Measurements from ENCODE around the gene CTDP1.

Gene CTDP1

DNA sequence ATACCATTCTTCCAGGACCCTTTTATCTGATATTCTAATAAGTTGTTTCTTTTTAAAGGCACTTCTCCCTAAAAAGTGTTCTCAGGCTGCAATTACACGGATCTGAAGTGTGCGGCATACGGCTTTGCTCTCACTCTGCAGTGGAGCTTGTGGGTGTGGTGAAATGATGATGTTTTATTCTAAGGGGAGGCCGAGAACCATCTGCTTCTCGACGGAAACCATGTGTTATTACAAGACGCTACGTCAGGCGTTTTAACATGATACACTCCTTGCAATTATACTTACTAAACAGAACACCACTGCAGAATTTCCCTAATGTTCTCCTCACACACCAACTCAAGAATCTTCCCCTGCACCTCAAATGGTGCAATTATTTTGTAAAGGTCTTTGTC lies 34.9 kb upstream of the CTDP1 start:
- POLR2A ChIA-PET: no interaction called here
- H3K4me3 ChIP-seq (ENCODE audit: control insufficient read depth in 1 of 7, extremely low read depth in 1 of 7, insufficient read depth in 4 of 7, low read depth in 2 of 7, low read length in 6 of 7): no peak overlapping the region
- no peaks in the 10 kb centered on the region for H3K9me3 ChIP-seq (ENCODE audit: control extremely low read depth in 1 of 5, control insufficient read depth in 4 of 5, insufficient read depth in 2 of 5, low read depth in 1 of 5, low read length in 4 of 5)
- H3K27ac ChIP-seq (ENCODE audit: insufficient read depth in 1 of 2, low read depth in 1 of 2, low read length in 2 of 2, poor library complexity in 1 of 2, severe bottlenecking in 2 of 2): no peak overlapping the region
- CTCF ChIA-PET: interaction anchor here (0.8 to 11.1 kb wide), 6 partner anchors 13 to 265 kb away, joined by 3 to 136 read pairs (median 3); no protein-coding TSS in a partner anchor
- H3K36me3 ChIP-seq (ENCODE audit: control insufficient read depth in 4 of 4, insufficient read depth in 4 of 4, low read length in 3 of 4): no peaks in the 10 kb centered on the region
- no peak for DNase-seq
- no peaks in the 10 kb centered on the region for H3K27me3 ChIP-seq (replicated peaks in 2 of 5; ENCODE audit: control insufficient read depth in 4 of 5, insufficient read depth in 5 of 5, low read length in 4 of 5)
- H3K4me1 ChIP-seq (ENCODE audit: control extremely low read depth in 1 of 4, control insufficient read depth in 4 of 4, insufficient read depth in 4 of 4, low read length in 3 of 4): peaks cover 14 to 26% (median 22%) of the 10 kb centered on the region in 4 experiments
- WGBS (ENCODE audit: insufficient coverage): 100% methylated on average over 3 of the region's 9 CpGs

DNA sequence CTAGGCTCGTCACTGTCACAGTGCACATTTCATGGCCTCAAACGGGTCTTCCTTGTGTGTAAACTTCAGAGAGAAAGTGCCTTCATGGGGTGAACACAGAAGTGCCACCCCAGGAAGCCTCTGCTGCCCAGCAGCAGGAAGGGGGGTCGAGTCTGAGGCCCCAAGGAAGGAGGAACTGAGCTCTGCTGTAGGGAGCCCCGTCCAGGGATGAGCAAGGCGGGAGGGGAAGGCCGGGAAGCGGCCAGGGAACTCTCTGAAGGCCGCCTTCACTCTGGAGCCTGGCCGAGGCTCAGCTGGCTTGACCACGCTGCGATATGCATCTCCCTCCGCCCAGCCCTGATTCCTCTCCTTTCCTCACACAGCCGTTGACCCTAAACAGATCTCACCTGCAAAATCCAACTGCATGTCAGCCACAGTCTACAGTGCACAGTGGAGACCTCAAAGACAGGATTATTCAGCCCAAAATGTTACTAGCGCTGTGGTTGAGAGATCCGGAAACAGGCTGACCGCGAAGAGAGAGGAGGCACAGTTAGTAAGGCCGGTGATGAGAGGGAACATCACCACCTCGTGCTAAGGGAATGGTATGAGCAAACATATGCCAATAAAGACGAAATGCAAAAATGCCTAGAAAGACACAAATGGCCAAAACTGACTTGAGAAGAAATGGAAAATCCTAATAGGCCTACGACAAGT lies 34.2 kb upstream of the CTDP1 start:
- ChIA-PET POLR2A (no interaction called here), CTCF (interaction anchor here (0.8 to 11.1 kb wide), 7 partner anchors 12 to 266 kb away, joined by 3 to 136 read pairs (median 3); no protein-coding TSS in a partner anchor)
- Histone ChIP-seq H3K36me3 (ENCODE audit: control insufficient read depth in 4 of 4, insufficient read depth in 4 of 4, low read length in 3 of 4) (no peaks in the 10 kb centered on the region), H3K27me3 (replicated peaks in 2 of 5; ENCODE audit: control insufficient read depth in 4 of 5, insufficient read depth in 5 of 5, low read length in 4 of 5) (no peaks in the 10 kb centered on the region), H3K9me3 (ENCODE audit: control extremely low read depth in 1 of 5, control insufficient read depth in 4 of 5, insufficient read depth in 2 of 5, low read depth in 1 of 5, low read length in 4 of 5) (no peaks in the 10 kb centered on the region), H3K4me3 (ENCODE audit: control insufficient read depth in 1 of 7, extremely low read depth in 1 of 7, insufficient read depth in 4 of 7, low read depth in 2 of 7, low read length in 6 of 7) (no peak overlapping the region), H3K27ac (ENCODE audit: insufficient read depth in 1 of 2, low read depth in 1 of 2, low read length in 2 of 2, poor library complexity in 1 of 2, severe bottlenecking in 2 of 2) (no peak overlapping the region), H3K4me1 (ENCODE audit: control extremely low read depth in 1 of 4, control insufficient read depth in 4 of 4, insufficient read depth in 4 of 4, low read length in 3 of 4) (peaks cover 14 to 26% (median 22%) of the 10 kb centered on the region in 4 experiments)
- peak in 2 of 3 donors; percentile 25 to 45 for DNase-seq
- WGBS (ENCODE audit: insufficient coverage): 90% methylated on average over 21 of the region's 21 CpGs

DNA sequence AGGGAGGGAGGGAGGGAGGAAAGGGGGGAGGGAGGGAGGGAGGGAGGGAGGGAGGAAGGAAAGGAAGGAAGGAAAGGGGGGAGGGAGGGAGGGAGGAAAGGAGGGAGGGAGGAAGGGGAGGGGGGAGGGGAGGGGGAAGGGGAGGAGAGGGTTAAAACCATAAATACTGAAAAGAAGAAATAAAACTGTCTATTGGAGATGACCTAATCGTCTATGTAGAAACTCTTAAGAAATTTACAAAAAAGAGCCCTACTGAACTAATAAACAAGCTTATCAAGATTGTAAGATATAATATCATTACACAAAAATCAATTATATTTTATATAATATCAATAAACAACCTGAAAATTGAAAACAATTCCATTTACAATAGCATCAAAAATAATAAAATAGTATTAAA lies 32.3 kb upstream of the CTDP1 start:
- DNase-seq: no peak
- Histone ChIP-seq H3K27ac (ENCODE audit: insufficient read depth in 1 of 2, low read depth in 1 of 2, low read length in 2 of 2, poor library complexity in 1 of 2, severe bottlenecking in 2 of 2) (no peak overlapping the region), H3K36me3 (ENCODE audit: control insufficient read depth in 4 of 4, insufficient read depth in 4 of 4, low read length in 3 of 4) (no peaks in the 10 kb centered on the region), H3K27me3 (replicated peaks in 2 of 5; ENCODE audit: control insufficient read depth in 4 of 5, insufficient read depth in 5 of 5, low read length in 4 of 5) (no peaks in the 10 kb centered on the region), H3K4me3 (ENCODE audit: control insufficient read depth in 1 of 7, extremely low read depth in 1 of 7, insufficient read depth in 4 of 7, low read depth in 2 of 7, low read length in 6 of 7) (no peak overlapping the region), H3K4me1 (ENCODE audit: control extremely low read depth in 1 of 4, control insufficient read depth in 4 of 4, insufficient read depth in 4 of 4, low read length in 3 of 4) (peaks cover 14 to 26% (median 21%) of the 10 kb centered on the region in 4 experiments), H3K9me3 (ENCODE audit: control extremely low read depth in 1 of 5, control insufficient read depth in 4 of 5, insufficient read depth in 2 of 5, low read depth in 1 of 5, low read length in 4 of 5) (no peaks in the 10 kb centered on the region)
- WGBS (ENCODE audit: insufficient coverage): no CpG with 5 or more reads among the region's 1 CpG
- CTCF ChIA-PET: interaction anchor here (1.8 to 11.1 kb wide), 2 partner anchors 118 to 268 kb away, joined by 5 to 136 read pairs; no protein-coding TSS in a partner anchor
- POLR2A ChIA-PET: no interaction called here

GRCh38 chr18:79650959-79651358 lies 28.6 kb upstream of the CTDP1 start:
- DNase-seq: no peak
- H3K27ac ChIP-seq (ENCODE audit: insufficient read depth in 1 of 2, low read depth in 1 of 2, low read length in 2 of 2, poor library complexity in 1 of 2, severe bottlenecking in 2 of 2): no peak overlapping the region
- CTCF ChIA-PET: no interaction called here
- no peak overlapping the region for H3K4me3 ChIP-seq (ENCODE audit: control insufficient read depth in 1 of 7, extremely low read depth in 1 of 7, insufficient read depth in 4 of 7, low read depth in 2 of 7, low read length in 6 of 7)
- 95% methylated on average over 11 of the region's 11 CpGs for WGBS (ENCODE audit: insufficient coverage)
- H3K9me3 ChIP-seq (ENCODE audit: control extremely low read depth in 1 of 5, control insufficient read depth in 4 of 5, insufficient read depth in 2 of 5, low read depth in 1 of 5, low read length in 4 of 5): peaks cover 0 to under 1% (median 0%) of the 10 kb centered on the region in 5 experiments
- no peaks in the 10 kb centered on the region for H3K4me1 ChIP-seq (ENCODE audit: control extremely low read depth in 1 of 4, control insufficient read depth in 4 of 4, insufficient read depth in 4 of 4, low read length in 3 of 4)
- POLR2A ChIA-PET: no interaction called here
- no peaks in the 10 kb centered on the region for H3K36me3 ChIP-seq (ENCODE audit: control insufficient read depth in 4 of 4, insufficient read depth in 4 of 4, low read length in 3 of 4)
- H3K27me3 ChIP-seq (replicated peaks in 2 of 5; ENCODE audit: control insufficient read depth in 4 of 5, insufficient read depth in 5 of 5, low read length in 4 of 5): no peaks in the 10 kb centered on the region

DNA sequence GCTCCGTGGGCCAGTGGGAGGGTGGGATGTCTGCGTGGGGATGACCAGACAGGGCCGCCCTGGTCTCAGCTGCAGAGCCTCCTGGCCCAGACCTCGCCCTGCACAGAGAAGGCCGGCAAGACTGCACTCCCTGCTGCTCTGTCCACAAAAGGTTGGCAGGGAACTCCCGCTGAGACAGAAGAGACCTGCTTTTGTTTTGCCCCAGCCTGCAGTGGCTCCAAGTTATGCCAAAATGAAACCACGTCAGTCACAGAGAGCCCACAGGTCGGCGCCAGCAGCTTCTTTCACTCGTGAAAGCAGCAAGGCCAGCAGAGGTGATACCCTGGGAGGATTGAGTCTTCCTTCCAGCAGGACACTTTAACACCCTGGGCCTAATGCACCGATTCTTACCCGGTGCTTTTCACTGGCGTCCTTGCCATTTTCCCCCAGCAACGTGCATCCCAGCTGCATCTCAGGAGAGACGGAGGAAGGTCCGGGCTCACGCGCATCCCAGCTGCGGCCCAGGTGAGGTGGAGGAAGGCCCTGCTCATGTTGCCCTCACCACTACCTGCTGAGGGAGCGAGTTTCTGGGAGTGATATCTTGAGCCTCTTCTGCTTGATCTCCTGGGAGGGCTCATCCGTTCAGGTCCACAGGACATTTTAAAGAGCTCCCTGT lies 22.1 kb upstream of the CTDP1 start:
- POLR2A ChIA-PET: no interaction called here
- no peaks in the 10 kb centered on the region for H3K36me3 ChIP-seq (ENCODE audit: control insufficient read depth in 4 of 4, insufficient read depth in 4 of 4, low read length in 3 of 4)
- CTCF ChIA-PET: interaction anchor here (0.5 to 1.5 kb wide), 5 partner anchors 8 to 501 kb away, joined by 3 to 5 read pairs (median 3); no protein-coding TSS in a partner anchor
- H3K27ac ChIP-seq (ENCODE audit: insufficient read depth in 1 of 2, low read depth in 1 of 2, low read length in 2 of 2, poor library complexity in 1 of 2, severe bottlenecking in 2 of 2): no peak overlapping the region
- no peak overlapping the region for H3K4me3 ChIP-seq (ENCODE audit: control insufficient read depth in 1 of 7, extremely low read depth in 1 of 7, insufficient read depth in 4 of 7, low read depth in 2 of 7, low read length in 6 of 7)
- H3K9me3 ChIP-seq (ENCODE audit: control extremely low read depth in 1 of 5, control insufficient read depth in 4 of 5, insufficient read depth in 2 of 5, low read depth in 1 of 5, low read length in 4 of 5): peaks cover 0 to 4% (median 0%) of the 10 kb centered on the region in 5 experiments
- no peaks in the 10 kb centered on the region for H3K4me1 ChIP-seq (ENCODE audit: control extremely low read depth in 1 of 4, control insufficient read depth in 4 of 4, insufficient read depth in 4 of 4, low read length in 3 of 4)
- no peak for DNase-seq
- 91% methylated on average over 16 of the region's 21 CpGs for WGBS (ENCODE audit: insufficient coverage)
- H3K27me3 ChIP-seq (replicated peaks in 2 of 5; ENCODE audit: control insufficient read depth in 4 of 5, insufficient read depth in 5 of 5, low read length in 4 of 5): peaks cover 0 to 4% (median 0%) of the 10 kb centered on the region in 5 experiments

DNA sequence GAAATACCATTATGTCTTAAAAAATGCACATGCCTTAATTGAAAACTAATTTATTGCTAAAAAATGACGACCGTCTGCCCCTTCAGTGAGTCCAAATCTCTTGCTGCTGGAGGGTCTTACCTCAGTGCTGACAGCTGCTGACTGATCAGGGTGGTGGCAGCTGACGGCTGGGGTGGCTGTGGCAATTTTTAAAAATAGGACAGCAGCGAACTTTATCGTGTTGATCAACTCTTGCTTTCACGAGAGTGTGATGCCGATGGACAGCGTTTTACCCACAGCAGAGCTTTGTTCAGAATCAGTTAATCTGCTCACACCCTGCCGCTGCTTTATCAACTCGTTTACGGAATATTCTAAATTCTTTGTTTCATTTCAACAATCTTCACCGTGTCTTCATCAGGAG lies 21.2 kb upstream of the CTDP1 start:
- POLR2A ChIA-PET: no interaction called here
- Histone ChIP-seq H3K27me3 (replicated peaks in 2 of 5; ENCODE audit: control insufficient read depth in 4 of 5, insufficient read depth in 5 of 5, low read length in 4 of 5) (peaks cover 0 to 4% (median 0%) of the 10 kb centered on the region in 5 experiments), H3K4me3 (ENCODE audit: control insufficient read depth in 1 of 7, extremely low read depth in 1 of 7, insufficient read depth in 4 of 7, low read depth in 2 of 7, low read length in 6 of 7) (no peak overlapping the region), H3K27ac (ENCODE audit: insufficient read depth in 1 of 2, low read depth in 1 of 2, low read length in 2 of 2, poor library complexity in 1 of 2, severe bottlenecking in 2 of 2) (no peak overlapping the region), H3K4me1 (ENCODE audit: control extremely low read depth in 1 of 4, control insufficient read depth in 4 of 4, insufficient read depth in 4 of 4, low read length in 3 of 4) (no peaks in the 10 kb centered on the region), H3K9me3 (ENCODE audit: control extremely low read depth in 1 of 5, control insufficient read depth in 4 of 5, insufficient read depth in 2 of 5, low read depth in 1 of 5, low read length in 4 of 5) (peaks cover 0 to 4% (median 0%) of the 10 kb centered on the region in 5 experiments), H3K36me3 (ENCODE audit: control insufficient read depth in 4 of 4, insufficient read depth in 4 of 4, low read length in 3 of 4) (no peaks in the 10 kb centered on the region)
- WGBS (ENCODE audit: insufficient coverage): over 99% methylated on average over 12 of the region's 12 CpGs
- no peak for DNase-seq
- CTCF ChIA-PET: interaction anchor here (1.5 kb wide), 1 partner anchor 500 kb away, joined by 3 read pairs; no protein-coding TSS in a partner anchor

DNA sequence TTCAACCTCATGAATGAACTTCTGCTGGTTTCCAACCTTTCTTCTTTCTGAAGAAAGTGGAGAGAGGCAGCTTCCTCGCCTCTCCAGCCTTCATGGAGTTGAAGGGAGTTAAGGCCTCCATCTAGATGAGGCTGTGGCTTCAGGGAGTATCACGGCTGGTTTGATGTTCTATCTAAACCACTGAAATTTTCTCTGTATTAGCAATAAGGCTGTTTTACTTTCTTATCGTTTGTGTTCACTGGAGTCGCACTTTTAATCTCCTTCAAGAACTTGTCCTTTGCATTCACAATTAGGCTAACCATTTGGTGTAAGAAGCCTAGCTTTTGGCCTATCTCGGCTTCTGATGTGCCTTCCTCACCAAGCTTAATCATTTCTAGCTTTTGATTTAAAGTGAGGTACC lies 19.9 kb upstream of the CTDP1 start:
- DNase-seq: no peak
- ChIA-PET POLR2A (interaction anchor here (1.3 kb wide), 1 partner anchor 19 kb away, joined by 3 read pairs; no protein-coding TSS in a partner anchor), CTCF (interaction anchor here (1.3 to 1.6 kb wide), 2 partner anchors 18 to 278 kb away, joined by 3 read pairs; no protein-coding TSS in a partner anchor)
- no peaks in the 10 kb centered on the region for H3K4me1 ChIP-seq (ENCODE audit: control extremely low read depth in 1 of 4, control insufficient read depth in 4 of 4, insufficient read depth in 4 of 4, low read length in 3 of 4)
- no peak overlapping the region for H3K27ac ChIP-seq (ENCODE audit: insufficient read depth in 1 of 2, low read depth in 1 of 2, low read length in 2 of 2, poor library complexity in 1 of 2, severe bottlenecking in 2 of 2)
- no peaks in the 10 kb centered on the region for H3K36me3 ChIP-seq (ENCODE audit: control insufficient read depth in 4 of 4, insufficient read depth in 4 of 4, low read length in 3 of 4)
- peaks cover 0 to 4% (median 0%) of the 10 kb centered on the region in 5 experiments for H3K27me3 ChIP-seq (replicated peaks in 2 of 5; ENCODE audit: control insufficient read depth in 4 of 5, insufficient read depth in 5 of 5, low read length in 4 of 5)
- no peak overlapping the region for H3K4me3 ChIP-seq (ENCODE audit: control insufficient read depth in 1 of 7, extremely low read depth in 1 of 7, insufficient read depth in 4 of 7, low read depth in 2 of 7, low read length in 6 of 7)
- 97% methylated on average over 4 of the region's 5 CpGs for WGBS (ENCODE audit: insufficient coverage)
- H3K9me3 ChIP-seq (ENCODE audit: control extremely low read depth in 1 of 5, control insufficient read depth in 4 of 5, insufficient read depth in 2 of 5, low read depth in 1 of 5, low read length in 4 of 5): peaks cover 0 to 6% (median 0%) of the 10 kb centered on the region in 5 experiments
